ENCODE data around the gene DOCK11.

Gene DOCK11

DNA sequence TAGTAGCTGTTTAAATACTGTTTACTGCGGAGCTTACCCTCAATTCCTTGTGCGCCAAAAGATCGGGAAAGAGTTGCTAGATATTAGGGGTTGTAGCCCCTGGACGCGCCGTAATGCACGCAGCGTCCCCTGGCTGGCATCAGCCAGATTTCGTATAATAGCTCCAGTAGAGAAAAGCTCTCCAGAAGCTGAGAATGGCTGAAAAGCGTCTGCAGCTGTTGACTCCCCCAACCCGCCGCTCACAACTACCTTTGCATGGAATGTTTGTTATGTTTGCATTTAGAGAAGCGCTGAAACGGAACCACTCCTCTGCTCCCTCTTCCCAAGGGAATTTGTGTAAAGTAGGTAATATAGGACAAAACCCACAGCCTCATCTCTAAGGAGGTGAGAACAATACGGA lies 3.7 kb downstream of the DOCK11 start:
- no peak for DNase-seq (ENCODE audit: low read depth, low spot score)

DNA sequence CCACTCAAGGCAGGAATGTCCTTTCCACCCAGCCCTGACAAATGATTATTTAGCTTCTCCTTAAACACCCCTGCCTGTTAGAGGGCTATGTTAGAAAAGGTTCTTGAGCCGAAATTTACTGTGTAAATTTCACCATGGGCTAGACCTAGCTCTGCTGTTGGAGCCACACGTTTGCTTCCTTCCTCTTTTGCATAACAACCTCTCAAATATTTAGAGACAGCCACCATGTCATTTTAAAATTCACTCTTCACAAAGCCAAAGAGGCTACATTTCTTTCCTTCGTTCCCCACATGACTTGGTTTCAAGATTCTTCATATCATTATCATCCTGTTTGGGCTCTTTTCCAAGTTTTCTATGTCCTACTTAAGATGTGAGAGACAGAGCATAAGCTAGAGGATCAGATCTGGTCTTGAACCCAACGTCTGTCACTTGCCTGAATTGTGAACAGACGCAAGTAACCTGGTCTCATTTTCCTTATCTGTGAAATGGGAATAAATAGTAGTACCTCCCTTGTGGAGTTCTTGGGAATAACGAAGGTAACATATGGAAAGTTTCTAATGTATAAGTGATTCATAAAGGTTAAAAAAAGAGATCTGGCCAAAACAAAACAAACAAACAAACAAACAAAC lies 6.7 kb downstream of the DOCK11 start:
- DNase-seq (ENCODE audit: low read depth, low spot score) = no peak

DNA sequence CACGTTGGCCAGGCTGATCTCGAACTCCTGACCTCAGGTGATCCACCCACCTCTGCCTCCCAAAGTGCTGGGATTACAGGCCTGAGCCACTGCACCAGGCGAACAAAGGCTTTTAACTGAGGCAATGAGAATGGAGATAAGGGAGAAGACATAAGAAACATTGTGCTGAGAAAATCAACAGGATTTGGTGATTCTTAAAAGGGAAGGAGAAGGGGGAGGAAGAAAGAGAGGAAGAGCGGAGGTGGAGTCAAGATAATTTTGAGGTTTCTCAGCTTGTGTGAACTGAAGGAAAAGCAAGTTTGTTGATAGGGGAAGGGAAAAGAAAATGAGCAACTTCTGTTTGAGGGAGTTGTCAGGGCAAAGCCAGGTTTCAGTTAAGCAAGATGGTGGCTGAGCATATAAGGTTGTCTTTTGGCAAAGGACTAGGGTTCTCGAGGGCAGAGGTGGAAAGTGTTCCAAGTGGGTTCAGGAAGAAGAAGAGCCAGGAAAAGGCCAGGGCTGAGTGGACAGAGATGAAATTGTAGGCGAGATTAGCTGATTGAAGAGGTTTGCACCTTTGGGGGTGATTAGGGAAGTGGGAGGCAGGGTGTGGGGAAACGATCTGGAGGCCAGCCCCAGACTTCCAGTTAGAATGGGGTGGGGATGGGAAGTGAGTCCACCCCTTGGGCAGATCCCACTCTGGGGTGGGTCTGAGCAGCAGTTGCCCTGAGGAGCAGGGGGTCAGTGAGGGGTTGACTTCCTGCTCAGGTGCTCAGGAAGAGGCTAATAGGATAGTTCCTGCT lies 7.8 kb downstream of the DOCK11 start:
- no peak for DNase-seq (ENCODE audit: low read depth, low spot score)

DNA sequence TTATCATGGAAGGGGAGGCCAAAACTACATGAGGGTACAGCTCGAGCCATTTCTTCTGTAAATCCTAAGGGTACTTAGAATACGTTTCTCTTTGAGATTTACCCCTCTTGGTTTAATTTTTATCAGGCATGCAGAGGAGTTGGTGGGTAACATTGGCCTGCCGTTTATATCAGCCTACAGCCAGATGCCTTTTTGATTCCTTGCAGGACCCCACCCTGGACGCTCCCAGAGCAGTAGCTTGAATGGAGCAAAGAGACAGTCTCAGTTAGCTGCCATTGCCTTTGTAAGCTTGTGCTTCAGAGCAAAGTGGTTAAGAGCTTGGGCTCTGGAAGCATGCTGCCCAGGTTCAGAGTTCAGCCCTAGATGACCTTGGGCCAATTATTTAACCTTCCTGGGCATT lies 9.0 kb downstream of the DOCK11 start:
- DNase-seq (ENCODE audit: low read depth, low spot score) = no peak

DNA sequence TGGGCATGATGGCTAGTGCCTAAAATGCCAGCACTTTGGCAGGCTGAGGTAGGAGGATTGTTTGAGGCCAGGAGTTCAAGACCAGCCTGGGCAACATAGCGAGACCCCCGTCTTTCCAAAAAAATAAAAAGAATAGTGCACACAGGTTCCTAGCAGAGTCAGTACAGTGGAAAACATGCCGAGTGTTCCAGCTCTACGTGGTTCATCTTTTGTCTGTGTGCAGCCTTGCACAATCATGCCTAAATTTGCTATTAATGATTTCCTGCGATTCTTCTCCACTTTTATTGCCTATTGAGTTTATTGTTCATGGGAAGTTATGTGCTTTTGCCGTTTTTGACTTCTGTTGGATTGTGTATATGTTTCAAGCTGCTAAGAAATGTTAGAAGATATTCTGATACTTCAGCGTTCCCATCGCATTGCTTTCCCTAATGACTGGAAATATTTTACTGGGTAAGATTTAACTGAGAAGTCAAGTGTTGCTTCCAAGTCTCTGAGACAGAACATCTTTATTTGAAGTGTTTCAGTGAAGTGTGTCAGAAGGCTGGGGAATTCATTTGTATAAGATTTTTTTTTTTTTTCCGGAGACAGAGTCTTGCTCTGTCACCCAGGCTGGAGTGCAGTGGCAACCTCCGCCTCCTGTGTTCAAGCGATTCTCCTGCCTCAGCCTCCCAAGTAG lies 11.3 kb downstream of the DOCK11 start:
- no peak for DNase-seq (ENCODE audit: low read depth, low spot score)

DNA sequence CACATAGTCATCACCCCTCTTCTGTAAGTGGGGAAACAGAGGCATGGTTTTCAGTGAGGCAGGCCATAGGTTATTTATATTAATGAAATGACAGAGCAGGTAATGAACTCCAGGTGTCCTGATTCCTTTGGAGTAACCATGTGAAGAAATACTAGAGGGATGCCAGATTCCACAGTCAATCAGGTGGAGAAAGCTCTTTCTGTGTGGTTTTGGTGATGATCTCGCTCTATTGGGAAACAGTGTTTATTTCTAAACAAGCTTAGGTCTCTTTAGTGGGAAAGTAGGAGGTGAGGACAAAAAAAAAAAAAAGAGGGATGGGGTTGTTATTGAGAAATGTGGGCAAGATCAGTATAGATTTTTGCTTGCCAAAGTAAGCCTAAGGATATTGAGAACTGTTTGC lies 12.2 kb downstream of the DOCK11 start:
- no peak for DNase-seq (ENCODE audit: low read depth, low spot score)

DNA sequence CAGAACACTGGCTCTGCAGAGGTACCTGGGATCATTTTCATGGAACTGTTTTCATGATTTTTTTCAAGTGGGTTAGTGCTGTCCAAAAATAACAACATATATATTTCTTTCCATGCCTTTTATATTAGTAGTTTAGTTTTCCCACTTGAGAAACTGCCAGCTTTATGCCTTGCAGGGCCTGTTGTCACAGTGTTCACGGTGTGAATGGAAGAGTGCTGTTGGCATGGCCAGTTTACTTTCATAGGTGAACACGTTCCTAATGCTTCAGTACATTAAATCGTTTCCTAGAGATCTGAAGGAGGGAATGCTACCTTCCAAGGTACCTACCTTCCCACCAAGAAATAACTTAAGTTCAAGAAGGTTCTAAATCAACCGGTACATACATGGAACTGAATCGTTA lies 12.6 kb downstream of the DOCK11 start:
- DNase-seq (ENCODE audit: low read depth, low spot score) = no peak

DNA sequence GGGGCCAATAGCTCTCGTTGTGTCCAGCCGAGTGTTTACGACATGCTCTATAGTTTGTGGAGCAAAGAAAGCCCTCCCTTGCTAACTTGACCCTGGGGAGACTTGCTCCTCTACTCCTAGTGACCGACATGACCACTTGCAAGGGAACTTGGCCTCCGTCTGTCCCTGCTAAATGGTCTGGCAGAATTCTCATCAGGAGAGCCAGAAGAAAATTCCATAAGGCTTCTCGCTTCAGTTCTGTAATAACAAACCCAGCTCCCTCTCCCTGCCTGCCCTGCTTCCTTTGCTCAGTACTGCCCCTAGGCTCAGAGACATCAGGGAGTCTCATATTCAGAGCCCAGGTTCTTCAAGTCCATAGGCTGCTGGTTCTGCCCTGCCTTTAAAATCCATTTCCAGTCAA lies 13.0 kb downstream of the DOCK11 start:
- DNase-seq (ENCODE audit: low read depth, low spot score) = no peak

DNA sequence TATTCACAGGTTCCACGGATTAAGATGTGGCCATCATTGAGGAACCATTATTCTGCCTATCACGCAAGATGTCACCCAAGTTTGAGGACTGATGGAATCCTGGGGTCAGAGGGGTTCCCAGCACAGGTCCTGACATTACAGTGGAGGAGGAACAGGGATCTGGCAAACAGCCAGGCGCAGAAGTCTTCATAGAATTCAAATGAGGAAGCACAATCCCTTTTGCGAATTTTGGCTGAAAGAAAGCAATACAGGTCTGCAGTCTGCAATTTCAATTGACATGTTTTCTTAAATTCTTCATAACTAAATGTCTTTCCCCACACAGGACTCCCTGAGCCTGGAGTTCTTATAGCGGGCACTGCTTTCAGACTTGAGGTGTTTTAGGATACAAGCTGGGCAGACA lies 14.5 kb downstream of the DOCK11 start:
- DNase-seq (ENCODE audit: low read depth, low spot score) = no peak

DNA sequence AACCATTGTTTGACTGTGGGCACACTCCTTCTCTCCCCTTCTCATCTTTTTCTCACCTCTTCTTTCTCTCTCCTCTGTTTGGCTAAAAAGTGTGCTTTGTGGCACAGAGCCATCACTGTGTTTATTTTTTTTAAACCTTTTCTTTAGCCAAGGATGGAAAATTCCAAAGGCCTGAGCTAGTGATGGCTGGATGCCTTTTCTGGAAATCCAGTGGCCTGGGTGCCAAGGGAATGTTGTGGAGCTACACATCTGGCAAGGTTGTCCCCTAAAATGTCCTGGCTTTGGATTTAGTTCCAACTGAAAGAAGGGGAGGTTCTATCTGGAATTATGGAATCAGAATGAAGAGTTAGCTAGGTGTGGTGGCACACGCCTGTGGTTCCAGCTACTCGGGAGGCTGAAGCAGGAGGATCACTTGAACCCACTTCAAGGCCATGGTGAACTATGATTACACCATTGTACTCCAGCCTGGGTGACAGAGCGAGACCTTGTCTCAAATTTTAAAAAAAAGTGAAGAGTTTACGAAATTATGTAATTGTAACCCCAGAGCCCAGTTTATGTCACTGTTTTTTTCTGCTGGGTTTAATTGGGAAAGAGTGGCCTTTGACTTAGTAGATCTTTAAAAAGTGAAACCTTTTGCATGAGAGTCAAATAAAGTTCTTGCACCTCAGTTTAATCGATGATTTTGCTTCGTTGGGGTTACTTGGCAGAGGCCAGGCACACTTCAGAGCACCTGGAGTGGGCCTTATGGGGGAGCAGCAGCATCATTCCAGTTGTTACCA lies 17.7 kb downstream of the DOCK11 start:
- DNase-seq (ENCODE audit: low read depth, low spot score) = no peak

DNA sequence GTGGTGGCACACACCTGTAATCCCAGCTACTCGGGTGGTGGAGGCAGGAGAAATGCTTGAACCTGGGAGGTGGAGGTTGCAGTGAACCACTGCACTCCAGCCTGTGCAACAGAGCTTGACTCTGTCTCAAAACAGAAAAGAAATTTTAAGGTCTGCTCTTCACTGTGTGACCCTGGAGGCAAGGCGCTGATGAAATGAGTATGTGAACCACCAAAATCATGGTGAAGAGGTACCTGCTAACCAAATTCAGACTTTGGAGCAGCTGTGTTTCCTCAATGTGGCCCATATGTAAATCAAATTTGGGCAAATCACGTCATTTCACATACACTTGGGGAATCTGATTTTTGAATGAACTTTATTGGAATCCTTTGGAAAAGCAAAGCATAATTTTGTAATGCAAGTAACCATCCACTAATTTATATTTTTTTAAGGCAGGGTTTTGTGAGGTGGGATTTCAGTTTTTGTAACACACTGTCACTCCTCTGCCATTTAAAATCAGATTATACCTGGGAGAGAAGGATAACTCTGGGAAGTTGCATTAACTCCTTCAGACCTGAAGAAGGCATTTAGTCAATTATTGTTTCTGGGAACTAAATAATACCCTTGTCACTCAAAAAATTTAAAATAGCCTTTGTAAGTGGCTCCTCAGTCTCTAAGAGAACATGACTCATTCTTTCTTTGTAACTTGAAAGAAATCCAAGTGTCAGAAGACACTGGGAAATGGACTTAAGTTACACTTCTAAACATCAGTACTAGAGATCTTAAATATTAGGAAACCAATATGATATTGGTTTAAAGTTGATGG lies 24.0 kb downstream of the DOCK11 start:
- no peak for DNase-seq (ENCODE audit: low read depth, low spot score)

DNA sequence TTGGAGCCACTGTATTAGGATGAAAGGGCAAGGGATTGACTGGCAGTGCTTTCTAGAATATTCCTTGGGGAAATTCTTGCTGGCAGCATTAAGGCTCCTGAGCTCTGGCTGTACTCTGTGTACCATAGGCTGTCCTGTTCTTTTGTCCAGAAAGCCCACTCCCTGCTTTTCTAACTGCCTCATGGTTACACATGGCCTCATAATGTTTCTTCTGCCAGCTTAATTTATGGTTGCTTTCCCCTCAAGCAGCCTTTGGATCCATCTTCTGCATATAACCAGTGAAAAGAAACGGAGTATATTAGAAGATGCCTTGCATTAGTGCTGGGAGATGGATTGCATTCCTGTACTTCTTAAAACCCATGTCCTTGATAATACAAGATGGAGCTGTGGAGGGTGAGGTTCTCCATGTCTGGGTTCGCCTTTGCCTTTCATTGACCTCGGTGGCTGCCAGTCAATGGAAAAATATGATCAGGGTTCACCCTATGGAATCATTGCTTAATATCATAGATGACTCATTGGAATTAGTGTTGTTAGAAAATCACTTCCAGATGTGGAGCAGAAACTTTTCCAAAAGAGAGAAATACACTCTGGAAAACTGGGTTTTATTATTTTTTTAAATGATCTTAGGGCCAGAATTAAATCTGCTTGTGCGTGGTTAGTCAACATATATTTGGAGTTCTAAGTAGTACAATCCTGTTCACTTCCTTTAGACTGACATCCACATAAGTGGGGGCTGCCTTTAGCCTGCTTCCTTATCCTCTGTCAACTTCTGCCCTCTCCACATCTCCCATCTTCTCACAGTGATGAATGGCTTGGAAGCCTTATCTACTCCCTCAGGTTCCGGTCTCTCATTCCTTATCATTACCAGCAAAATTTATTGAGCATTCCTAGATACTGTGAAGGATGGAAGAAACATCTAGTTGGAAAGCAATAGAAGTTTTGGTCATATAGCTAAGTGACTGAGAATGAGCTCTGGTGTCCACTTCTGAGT lies 24.9 kb downstream of the DOCK11 start:
- DNase-seq (ENCODE audit: low read depth, low spot score) = no peak

DNA sequence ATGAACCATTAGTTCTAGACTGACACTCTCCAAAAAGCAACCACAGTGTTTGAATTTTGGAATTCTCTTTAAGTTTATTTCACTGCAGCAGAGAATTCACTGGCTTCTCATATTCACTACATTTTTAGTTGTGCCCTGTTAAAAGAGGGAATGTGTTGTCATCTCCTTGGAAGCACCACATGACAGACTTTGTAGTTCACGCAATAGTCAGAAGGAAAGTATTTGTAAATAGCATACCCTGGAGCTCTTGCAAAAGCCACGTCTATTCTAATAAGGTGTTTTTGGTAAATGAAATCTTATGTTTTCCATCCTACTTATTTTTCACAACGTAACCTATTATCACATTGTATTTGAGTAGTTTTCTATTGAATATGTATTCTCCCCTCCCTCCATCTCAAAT lies 25.8 kb downstream of the DOCK11 start:
- DNase-seq (ENCODE audit: low read depth, low spot score) = no peak

DNA sequence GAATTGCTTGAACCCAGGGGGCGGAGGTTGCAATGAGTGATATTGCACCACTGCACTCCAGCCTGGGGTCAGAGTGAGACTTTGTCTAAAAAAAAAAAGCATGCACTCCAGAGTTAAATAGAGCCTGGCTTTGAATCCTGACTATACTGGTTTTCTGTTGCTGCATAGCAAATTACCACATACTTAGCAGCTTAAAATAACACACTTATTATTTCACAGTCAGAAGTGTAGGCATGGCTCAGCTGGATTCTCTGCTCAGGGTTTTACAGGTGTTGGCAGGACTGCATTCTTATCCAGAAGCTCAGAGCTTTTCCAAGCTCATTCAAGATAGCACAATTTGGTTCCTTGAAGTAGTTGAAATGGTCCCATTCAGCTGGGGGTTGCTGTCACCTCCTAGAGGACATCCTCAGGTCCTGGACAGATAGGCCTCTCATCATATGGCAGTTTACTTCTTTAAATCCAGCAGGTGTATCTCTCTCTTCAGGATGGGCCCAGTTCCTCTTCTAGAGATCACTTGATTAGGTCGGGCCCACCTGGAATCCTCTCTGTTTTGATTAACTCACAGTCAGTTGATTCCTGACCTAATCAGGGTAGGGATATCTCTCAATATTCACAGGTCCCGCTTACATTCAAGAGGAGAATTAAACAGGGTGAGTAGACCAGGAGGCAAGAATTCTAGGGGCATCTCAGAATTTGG lies 26.8 kb downstream of the DOCK11 start:
- no peak for DNase-seq (ENCODE audit: low read depth, low spot score)

DNA sequence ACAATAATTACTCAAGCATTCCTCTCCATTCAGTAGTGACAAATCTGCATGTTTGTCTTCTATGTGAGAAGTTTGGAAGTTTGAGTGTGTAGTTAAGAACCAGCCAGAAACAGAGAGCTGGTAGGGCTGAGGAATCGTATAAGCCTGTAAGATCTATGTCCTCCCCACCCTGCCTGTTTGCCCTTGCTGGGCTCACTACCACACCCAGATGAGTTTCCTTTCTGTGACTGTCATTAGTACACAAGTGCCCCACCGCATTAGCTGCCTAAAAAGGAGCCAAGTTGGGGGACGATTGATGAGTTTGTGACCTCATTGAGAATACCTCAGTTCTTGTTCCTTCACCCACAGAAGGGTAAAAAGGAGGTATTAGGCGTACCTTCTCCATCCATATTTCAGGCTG lies 28.3 kb downstream of the DOCK11 start:
- no peak for DNase-seq (ENCODE audit: low read depth, low spot score)

DNA sequence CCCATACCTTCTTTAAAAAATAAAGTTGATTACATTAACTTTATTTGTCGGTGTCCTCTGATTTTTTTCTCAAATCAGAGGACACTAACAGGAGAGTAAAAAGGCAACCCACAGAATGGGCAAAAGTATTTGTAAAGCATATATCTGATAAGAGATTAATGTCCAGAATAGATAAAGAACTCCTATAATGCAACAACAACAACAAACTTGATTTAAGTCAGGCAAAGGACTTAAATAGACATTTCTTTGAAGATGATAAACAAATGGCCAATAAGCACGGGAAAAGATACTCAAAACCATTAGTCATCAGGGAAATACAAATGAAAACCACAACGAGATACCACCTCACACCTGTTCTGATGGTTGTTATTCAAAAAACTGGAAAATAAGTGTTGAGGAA lies 28.7 kb downstream of the DOCK11 start:
- DNase-seq (ENCODE audit: low read depth, low spot score) = no peak

DNA sequence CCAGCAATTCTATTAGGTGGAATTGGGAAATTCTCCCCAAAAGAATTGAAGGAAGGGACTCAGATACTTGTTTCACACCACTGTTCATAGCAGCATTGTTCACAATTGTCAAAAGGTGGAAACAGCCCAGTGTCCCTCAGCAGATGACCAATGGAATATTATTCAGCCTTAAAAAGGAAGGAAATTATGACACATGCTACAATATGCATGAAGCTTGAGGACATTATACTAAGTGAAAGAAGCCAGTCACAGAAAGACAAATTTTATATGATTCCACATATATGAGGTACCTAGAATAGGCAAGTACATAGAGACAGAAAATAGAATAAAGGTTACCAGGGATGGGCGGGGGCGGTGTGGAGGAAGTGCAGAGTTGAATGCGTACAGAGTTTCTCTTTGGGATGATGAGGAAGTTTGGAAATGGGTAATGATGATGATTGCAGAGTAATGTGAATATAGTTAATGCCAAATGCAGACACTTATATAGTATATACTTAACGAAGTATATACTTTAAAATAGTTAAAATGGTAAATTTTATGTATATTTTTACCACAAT lies 29.6 kb downstream of the DOCK11 start:
- no peak for DNase-seq (ENCODE audit: low read depth, low spot score)

DNA sequence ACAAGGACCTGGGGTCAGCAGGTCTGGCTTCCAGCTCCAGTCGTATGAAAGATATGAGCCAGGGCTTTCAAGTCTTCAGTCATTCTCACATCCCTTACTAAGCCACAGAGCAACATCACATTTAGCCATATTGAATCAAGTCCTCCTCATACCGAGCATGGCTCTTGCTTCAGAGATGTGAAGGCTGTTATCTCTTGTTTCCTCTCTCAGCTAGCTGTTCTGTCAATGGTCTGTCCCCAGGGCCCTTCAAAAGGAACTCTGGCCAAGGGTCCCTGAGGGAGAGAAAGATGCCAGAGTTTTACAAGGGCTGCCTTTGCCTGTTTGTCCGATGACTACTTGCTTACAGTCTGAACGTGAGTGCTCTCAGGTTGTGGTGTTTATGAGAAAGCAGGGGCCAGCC lies 30.5 kb downstream of the DOCK11 start:
- DNase-seq (ENCODE audit: low read depth, low spot score) = no peak

DNA sequence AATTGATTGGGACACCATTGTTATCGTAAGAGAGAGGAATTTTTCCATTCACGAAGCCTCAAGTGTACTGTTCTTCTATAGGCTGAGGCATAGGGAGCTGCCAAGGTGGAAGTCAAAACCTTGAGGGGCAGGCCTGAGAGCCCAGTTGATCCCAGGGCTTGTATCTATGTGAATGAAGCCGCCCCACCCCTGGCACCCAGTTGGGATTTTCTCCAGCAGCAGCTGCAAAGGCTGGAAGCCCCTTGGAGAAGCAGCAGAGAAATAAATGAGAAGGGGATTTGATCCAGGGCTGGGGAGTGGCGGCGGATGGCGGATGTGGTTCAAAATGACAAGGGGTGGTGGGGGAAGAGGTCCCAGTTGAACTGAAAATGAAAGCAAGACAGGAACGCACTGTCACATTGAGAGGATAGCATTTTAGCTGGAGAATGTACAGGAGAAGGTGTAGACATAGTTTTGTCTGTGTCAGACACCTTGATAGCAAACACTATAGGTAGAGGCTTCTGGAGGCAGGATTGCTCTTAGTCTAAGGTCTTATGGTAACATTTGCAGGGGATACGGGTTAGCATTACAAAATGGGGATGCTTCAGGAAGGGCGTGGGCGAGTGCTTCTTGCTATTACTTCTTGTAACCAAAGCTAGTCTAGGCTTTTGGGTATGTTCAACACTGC lies 32.6 kb downstream of the DOCK11 start:
- no peak for DNase-seq (ENCODE audit: low read depth, low spot score)
